Measurements from ENCODE around the gene RAB22A. TPM values are rescaled to one million over a fixed set of nuclear protein-coding genes. Genes with fewer than 3 reads are reported as not detected.

The RAB22A gene
- total RNA-seq, 1 donor from 2014 or later: 21.3 TPM

DNA sequence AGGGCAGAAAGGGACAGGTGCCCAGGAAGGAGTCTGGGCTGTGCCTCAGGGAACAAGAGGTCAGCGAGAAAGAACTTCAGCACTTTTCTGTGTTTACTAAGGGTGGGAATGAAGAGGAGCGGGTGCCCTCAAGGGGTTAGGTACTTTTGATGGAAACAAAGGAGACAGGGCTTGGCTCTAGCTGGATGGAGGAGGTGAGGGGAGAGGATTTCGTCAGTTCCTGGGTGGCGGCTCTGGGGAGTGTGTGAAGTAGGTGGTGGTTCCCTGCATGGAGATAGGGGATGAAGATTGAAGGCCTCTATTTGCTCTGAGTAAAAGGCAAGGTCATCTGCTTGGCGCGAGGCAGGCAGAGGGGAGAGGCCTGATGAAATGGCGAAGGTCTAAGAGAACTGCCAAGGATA, 41.1 kb upstream of the RAB22A start:
- Mint-ChIP-seq H3K27me3 (ENCODE audit: unreplicated experiment) (no peaks in the 10 kb centered on the region), H3K27ac (ENCODE audit: unreplicated experiment) (no peak overlapping the region), H3K36me3 (ENCODE audit: unreplicated experiment) (peaks cover 14% of the 10 kb centered on the region), H3K9me3 (ENCODE audit: unreplicated experiment) (peaks cover 3% of the 10 kb centered on the region), H3K4me3 (ENCODE audit: unreplicated experiment) (no peak overlapping the region), H3K4me1 (ENCODE audit: unreplicated experiment) (no peaks in the 10 kb centered on the region)
- TF ChIP-seq, protein P1, sequence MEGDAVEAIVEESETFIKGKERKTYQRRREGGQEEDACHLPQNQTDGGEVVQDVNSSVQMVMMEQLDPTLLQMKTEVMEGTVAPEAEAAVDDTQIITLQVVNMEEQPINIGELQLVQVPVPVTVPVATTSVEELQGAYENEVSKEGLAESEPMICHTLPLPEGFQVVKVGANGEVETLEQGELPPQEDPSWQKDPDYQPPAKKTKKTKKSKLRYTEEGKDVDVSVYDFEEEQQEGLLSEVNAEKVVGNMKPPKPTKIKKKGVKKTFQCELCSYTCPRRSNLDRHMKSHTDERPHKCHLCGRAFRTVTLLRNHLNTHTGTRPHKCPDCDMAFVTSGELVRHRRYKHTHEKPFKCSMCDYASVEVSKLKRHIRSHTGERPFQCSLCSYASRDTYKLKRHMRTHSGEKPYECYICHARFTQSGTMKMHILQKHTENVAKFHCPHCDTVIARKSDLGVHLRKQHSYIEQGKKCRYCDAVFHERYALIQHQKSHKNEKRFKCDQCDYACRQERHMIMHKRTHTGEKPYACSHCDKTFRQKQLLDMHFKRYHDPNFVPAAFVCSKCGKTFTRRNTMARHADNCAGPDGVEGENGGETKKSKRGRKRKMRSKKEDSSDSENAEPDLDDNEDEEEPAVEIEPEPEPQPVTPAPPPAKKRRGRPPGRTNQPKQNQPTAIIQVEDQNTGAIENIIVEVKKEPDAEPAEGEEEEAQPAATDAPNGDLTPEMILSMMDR (IDR thresholded peaks at IDR 0.05): no peak
- no peak for DNase-seq (ENCODE audit: extremely low spot score, unreplicated experiment)

DNA sequence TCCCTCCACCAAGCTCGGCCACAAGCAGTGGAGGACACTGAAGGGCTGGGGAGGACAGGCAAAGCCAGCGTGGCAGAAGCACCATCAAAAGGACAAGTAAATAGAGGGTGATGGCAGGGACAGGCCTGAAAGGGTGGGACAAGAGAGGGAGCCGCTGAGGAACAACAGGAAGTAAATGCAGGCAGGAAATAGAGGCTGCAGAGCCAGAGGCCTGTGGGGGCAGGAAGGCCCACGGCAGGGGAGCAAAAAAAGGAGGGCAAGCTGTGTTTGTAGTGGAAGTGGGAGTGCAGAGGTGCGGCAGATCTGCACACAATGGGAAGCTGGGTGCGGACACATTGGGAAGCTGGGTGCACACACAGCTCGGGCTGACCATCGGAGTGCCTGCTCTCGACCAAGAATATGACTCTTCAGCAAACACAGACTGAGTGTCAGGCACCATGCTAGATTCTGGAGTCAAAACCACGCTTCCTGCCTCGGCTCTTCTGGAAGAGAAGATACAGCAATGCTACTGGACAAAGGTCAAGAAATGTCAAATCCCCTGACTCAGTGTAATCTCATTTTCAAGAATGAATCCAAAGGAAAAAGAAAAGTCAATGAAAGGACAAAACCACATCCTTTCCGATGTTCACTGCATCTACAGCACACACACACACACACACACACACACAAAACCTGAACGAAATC, 40.4 kb upstream of the RAB22A start:
- no peak for DNase-seq (ENCODE audit: extremely low spot score, unreplicated experiment)
- no peak overlapping the region for H3K4me3 Mint-ChIP-seq (ENCODE audit: unreplicated experiment)
- TF ChIP-seq, protein P1 (IDR thresholded peaks at IDR 0.05): no peak
- peaks cover 8% of the 10 kb centered on the region for H3K9me3 Mint-ChIP-seq (ENCODE audit: unreplicated experiment)
- H3K4me1 Mint-ChIP-seq (ENCODE audit: unreplicated experiment): no peaks in the 10 kb centered on the region
- no peaks in the 10 kb centered on the region for H3K27me3 Mint-ChIP-seq (ENCODE audit: unreplicated experiment)
- no peak overlapping the region for H3K27ac Mint-ChIP-seq (ENCODE audit: unreplicated experiment)
- peaks cover 17% of the 10 kb centered on the region for H3K36me3 Mint-ChIP-seq (ENCODE audit: unreplicated experiment)

DNA sequence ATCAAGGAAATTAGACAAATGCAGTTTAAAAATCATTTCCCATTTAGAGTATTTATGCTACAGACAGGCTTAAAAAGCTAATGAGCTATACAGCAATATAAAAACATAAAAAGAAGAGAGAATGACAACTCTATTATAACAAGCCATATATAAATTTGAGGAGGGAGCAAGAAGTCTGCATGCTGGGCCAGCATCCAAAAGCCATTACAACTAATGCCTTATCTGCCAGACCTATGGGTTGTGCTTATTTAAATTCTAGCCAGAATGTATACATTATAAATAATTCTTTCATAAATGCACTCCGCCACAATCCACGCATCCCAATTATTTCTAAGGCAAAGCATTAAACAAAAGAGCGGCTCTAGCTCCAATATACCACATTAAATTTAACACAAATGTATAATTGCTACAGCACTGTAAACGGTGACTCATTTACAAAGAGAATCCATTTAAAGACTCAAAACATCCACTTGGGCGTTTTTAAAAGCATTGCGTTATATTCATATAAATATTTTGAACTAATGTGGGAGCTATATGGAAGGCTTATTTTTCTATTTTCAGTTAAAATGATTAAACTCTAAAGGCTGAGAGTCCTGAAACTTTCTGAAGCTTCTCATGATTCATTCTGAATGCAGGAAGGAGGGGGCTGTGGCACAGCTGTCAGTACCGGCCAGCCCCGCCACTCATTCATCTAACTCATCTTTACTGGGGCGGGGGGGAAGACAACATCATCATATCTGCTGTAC, 37.7 kb upstream of the RAB22A start:
- Mint-ChIP-seq H3K27me3 (ENCODE audit: unreplicated experiment) (no peaks in the 10 kb centered on the region), H3K9me3 (ENCODE audit: unreplicated experiment) (peaks cover 15% of the 10 kb centered on the region), H3K27ac (ENCODE audit: unreplicated experiment) (no peak overlapping the region), H3K36me3 (ENCODE audit: unreplicated experiment) (peaks cover 18% of the 10 kb centered on the region), H3K4me1 (ENCODE audit: unreplicated experiment) (no peaks in the 10 kb centered on the region), H3K4me3 (ENCODE audit: unreplicated experiment) (no peak overlapping the region)
- TF ChIP-seq, protein P1 (IDR thresholded peaks at IDR 0.05): no peak
- DNase-seq (ENCODE audit: extremely low spot score, unreplicated experiment): no peak

DNA sequence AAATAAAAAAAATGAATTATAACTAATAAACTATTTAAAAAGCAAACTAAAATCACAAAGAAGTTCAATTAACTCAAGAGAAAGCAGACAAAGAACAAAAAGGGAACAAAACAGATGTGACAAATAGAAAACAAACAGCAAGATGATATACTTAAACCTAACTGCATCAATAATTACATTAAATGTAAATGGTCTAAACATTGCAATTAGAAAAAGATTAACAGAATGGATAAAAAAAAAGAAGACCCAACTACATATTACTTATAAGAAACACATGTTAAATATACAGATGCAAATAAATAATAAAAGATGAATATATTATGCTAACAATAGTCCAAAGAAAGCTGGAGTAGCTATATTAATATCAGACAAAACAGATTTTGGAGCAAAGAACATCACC, 35.1 kb upstream of the RAB22A start:
- Mint-ChIP-seq H3K9me3 (ENCODE audit: unreplicated experiment) (peaks cover 15% of the 10 kb centered on the region), H3K4me1 (ENCODE audit: unreplicated experiment) (no peaks in the 10 kb centered on the region), H3K4me3 (ENCODE audit: unreplicated experiment) (no peak overlapping the region), H3K27ac (ENCODE audit: unreplicated experiment) (no peak overlapping the region), H3K36me3 (ENCODE audit: unreplicated experiment) (peaks cover 15% of the 10 kb centered on the region), H3K27me3 (ENCODE audit: unreplicated experiment) (no peaks in the 10 kb centered on the region)
- no peak for DNase-seq (ENCODE audit: extremely low spot score, unreplicated experiment)
- TF ChIP-seq, protein P1 (IDR thresholded peaks at IDR 0.05): no peak

DNA sequence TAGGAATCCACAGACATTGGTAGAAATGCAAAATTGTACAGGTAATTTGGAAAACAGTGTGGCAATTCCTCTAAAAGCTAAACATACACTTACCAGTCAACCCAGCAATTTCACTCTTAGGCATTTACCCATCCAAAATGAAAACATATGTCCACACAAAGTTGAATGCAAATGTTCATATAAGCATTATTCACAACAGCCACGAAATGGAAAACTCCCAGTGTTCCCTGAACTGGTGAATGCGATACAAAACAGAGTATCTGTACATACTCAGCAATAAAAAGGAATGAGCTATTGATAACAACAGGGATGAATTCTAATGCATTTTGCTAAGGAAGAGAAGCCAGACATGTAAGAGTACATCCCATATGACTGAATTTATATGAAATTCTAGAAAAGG, 32.4 kb upstream of the RAB22A start:
- H3K36me3 Mint-ChIP-seq (ENCODE audit: unreplicated experiment): peaks cover 8% of the 10 kb centered on the region
- no peak overlapping the region for H3K27ac Mint-ChIP-seq (ENCODE audit: unreplicated experiment)
- H3K4me1 Mint-ChIP-seq (ENCODE audit: unreplicated experiment): no peaks in the 10 kb centered on the region
- H3K27me3 Mint-ChIP-seq (ENCODE audit: unreplicated experiment): no peaks in the 10 kb centered on the region
- no peak for DNase-seq (ENCODE audit: extremely low spot score, unreplicated experiment)
- no peak overlapping the region for H3K4me3 Mint-ChIP-seq (ENCODE audit: unreplicated experiment)
- H3K9me3 Mint-ChIP-seq (ENCODE audit: unreplicated experiment): peaks cover 15% of the 10 kb centered on the region
- TF ChIP-seq, protein P1 (IDR thresholded peaks at IDR 0.05): no peak
